ENCODE results near the gene NOXRED1. TPM values are rescaled to one million over a fixed set of nuclear protein-coding genes. Genes with fewer than 3 reads are reported as not detected.

Gene NOXRED1, protein sequence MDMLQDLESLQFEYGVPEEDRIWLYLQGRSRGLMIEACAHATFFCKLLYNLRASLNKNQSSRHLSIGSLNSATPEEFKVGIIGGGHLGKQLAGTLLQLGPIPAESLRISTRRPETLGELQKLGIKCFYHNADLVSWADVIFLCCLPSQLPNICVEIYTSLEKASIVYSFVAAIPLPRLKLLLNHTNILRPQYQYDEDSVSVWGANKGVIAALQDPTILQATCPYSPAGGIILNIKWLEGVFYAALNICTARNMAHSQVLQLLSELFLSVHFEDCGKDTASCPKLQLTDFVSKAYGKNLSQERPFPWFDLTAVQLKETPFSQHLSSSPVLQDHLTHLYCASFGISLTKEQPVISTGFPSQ
- 0.55 TPM in 1 of 2 replicates, not detected in the other for total RNA-seq

DNA sequence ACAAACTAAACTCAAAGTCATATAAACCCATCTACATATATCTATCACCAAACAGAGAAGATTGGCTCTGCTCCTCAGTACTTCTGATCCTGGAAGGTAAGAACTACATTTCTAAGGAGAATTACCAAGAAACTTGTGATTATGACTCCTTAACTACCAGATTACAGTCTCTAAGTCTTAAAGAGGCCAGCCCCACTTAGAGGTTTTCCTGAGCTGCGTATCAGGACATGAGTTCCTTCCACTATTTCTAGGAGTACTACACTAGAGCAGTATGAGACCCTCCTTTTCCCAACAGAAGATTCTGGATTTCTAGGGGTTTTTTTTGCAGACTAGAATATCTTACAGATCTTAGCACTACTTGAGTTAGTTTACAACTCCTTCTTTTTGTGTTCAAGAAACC, at the start of gene NOXRED1:
Gene NOXRED1, minus strand, starts transcription at position 101 of the 400 bp plus-strand sequence. CDS start 634 bp downstream, outside the sequence.

GRCh38 chr14:77457522-77458248, 34.4 kb upstream of the NOXRED1 start, which contains the start of the genes AHSA1 and VIPAS39:
Gene AHSA1, plus strand, starts transcription at chr14:77458093. Its CDS starts 97 bp downstream, at chr14:77458190.
Gene VIPAS39, minus strand, starts transcription at chr14:77457601. Its CDS starts 3,499 bp downstream, at chr14:77454102.

GRCh38 chr14:77376771-77377501, 46.4 kb downstream of the NOXRED1 start, which contains the start of the genes SAMD15 and TMED8:
Gene SAMD15, plus strand, starts transcription at chr14:77377379. Its CDS starts 40 bp downstream, at chr14:77377419.
Gene TMED8, minus strand, starts transcription at chr14:77377094. Its CDS starts 41 bp downstream, at chr14:77377053.

Other genes starting within 250 kb of the NOXRED1 start
- gene TMEM63C, start 241.7 kb downstream of the NOXRED1 start, total RNA-seq: 0.30 and 0.46 TPM in 2 replicates
- not detected in 2 replicates for gene NGB, start 152.3 kb downstream of the NOXRED1 start, total RNA-seq
- 13.7 and 18.9 TPM in 2 replicates for gene POMT2, start 102.6 kb downstream of the NOXRED1 start, total RNA-seq
- gene GSTZ1, start 102.5 kb downstream of the NOXRED1 start, total RNA-seq: 14.2 and 20.8 TPM in 2 replicates
- gene TMED8, start 46.4 kb downstream of the NOXRED1 start, total RNA-seq: 13.7 and 14.3 TPM in 2 replicates
- 0.88 and 1.8 TPM in 2 replicates for gene SAMD15, start 46.1 kb downstream of the NOXRED1 start, total RNA-seq
- 25.3 and 30.0 TPM in 2 replicates for gene VIPAS39, start 34.1 kb upstream of the NOXRED1 start, total RNA-seq
- 125 and 199 TPM in 2 replicates for gene AHSA1, start 34.6 kb upstream of the NOXRED1 start, total RNA-seq
- gene ISM2, start 75.3 kb upstream of the NOXRED1 start, total RNA-seq: 0.14 and 0.89 TPM in 2 replicates
- gene SPTLC2, start 193.1 kb upstream of the NOXRED1 start, total RNA-seq: 39.8 and 81.9 TPM in 2 replicates

Data from smooth muscle cell of the umbilical artery (primary cell).